ENCODE data around the gene CCDC54. TPM values are rescaled to one million over a fixed set of nuclear protein-coding genes. Genes with fewer than 3 reads are reported as not detected.

CCDC54 gene
- total RNA-seq, 2 experiments from 2014 or later = not detected

DNA sequence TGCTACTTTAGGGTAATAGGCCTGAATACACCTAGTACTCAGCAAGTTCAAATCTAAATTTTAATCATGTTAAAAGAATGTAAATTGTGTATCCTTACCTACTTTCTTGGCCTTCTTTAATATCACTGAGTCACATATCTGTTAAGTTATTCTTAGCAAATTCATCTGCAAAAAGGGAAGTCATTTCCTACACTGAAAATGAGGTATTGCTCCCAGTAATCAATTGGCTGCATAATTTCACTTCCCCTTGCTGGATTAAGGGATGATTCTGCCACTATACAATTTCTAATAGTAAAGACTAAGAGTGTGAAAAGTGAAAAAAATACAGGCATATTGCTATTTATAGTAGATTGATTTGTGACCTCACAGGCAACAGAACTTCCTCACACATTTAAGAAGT, 47.8 kb downstream of the CCDC54 start:
- Mint-ChIP-seq H3K27ac (no peak overlapping the region), H3K4me3 (no peak overlapping the region), H3K27me3 (peaks cover 41% of the 10 kb centered on the region), H3K4me1 (peaks cover 6% of the 10 kb centered on the region), H3K9me3 (no peaks in the 10 kb centered on the region), H3K36me3 (no peaks in the 10 kb centered on the region)
- ATAC-seq (ENCODE audit: low read depth) = no peak
- POLR2A ChIA-PET = no interaction called here
- no peak for DNase-seq

DNA sequence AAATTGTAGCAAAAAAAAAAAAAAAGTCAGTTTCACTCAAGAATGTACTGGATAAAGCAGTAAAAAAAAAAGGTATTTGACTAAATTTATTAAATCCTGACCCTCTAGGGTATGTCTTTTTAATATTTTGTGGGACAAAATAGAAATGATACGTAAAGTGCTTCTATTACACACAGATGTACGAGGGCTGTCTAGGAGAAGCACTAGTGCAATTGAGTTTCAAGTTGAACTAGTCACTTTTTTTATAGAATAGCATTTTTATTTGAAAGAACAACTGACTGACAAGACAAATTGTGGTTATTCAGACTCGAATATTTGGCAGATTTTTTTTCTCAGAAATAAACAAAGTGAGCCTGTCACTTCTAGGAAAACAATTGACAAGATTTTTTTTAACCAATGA, 49.0 kb downstream of the CCDC54 start:
- no peak for ATAC-seq (ENCODE audit: low read depth)
- peaks cover 39% of the 10 kb centered on the region for H3K27me3 Mint-ChIP-seq
- H3K9me3 Mint-ChIP-seq = no peaks in the 10 kb centered on the region
- POLR2A ChIA-PET = no interaction called here
- no peak overlapping the region for H3K4me3 Mint-ChIP-seq
- H3K4me1 Mint-ChIP-seq = peaks cover 10% of the 10 kb centered on the region
- no peak for DNase-seq
- H3K27ac Mint-ChIP-seq = no peak overlapping the region
- no peaks in the 10 kb centered on the region for H3K36me3 Mint-ChIP-seq

Other genes starting within 250 kb of the CCDC54 start
- 10 to 100 TPM; 53.5 to 55.8 TPM for gene BBX, start 145.5 kb downstream of the CCDC54 start, total RNA-seq

Measured in activated naive CD8-positive, alpha-beta T cell treated with anti-CD3 and anti-CD28 coated beads, Interleukin-2, amount 10 ng/mL, durations not matched to agents 7 days and 5 days (primary cell).